Measurements from ENCODE around the gene SYTL5. TPM values are rescaled to one million over a fixed set of nuclear protein-coding genes. Genes with fewer than 3 reads are reported as not detected.

The SYTL5 gene
- total RNA-seq, 1 donor from 2014 or later = 0.06 TPM

GRCh38 chrX:38018766-38019425 is 12.5 kb downstream of the SYTL5 start:
- DNase-seq (ENCODE audit: low spot score) = no peak

GRCh38 chrX:38028300-38028699 is 21.9 kb downstream of the SYTL5 start:
- no peak for DNase-seq (ENCODE audit: low spot score)

GRCh38 chrX:38036466-38036865 is 30.1 kb downstream of the SYTL5 start:
- DNase-seq (ENCODE audit: low spot score) = no peak

GRCh38 chrX:38038501-38038900 is 32.1 kb downstream of the SYTL5 start:
- no peak for DNase-seq (ENCODE audit: low spot score)

- no peak for DNase-seq (ENCODE audit: low spot score)
Measured at GRCh38 chrX:38041237-38041636, 34.9 kb downstream of the SYTL5 start.

- no peak for DNase-seq (ENCODE audit: low spot score)
Measured at GRCh38 chrX:38044701-38045100, 38.3 kb downstream of the SYTL5 start.

- DNase-seq (ENCODE audit: low spot score) = no peak
Measured at GRCh38 chrX:38045538-38046096, 39.3 kb downstream of the SYTL5 start.

GRCh38 chrX:38048886-38049285 is 42.5 kb downstream of the SYTL5 start:
- no peak for DNase-seq (ENCODE audit: low spot score)

GRCh38 chrX:38050806-38051205 is 44.5 kb downstream of the SYTL5 start:
- no peak for DNase-seq (ENCODE audit: low spot score)

- DNase-seq (ENCODE audit: low spot score) = no peak
Measured at GRCh38 chrX:38052096-38052495, 45.7 kb downstream of the SYTL5 start.

- DNase-seq (ENCODE audit: low spot score) = no peak
Measured at GRCh38 chrX:38055170-38055847, 49.0 kb downstream of the SYTL5 start.

- no peak for DNase-seq (ENCODE audit: low spot score)
Measured at GRCh38 chrX:38060331-38060878, 54.1 kb downstream of the SYTL5 start.

GRCh38 chrX:38061335-38061734 is 55.0 kb downstream of the SYTL5 start:
- DNase-seq (ENCODE audit: low spot score) = no peak

GRCh38 chrX:38066934-38067333 is 60.6 kb downstream of the SYTL5 start:
- DNase-seq (ENCODE audit: low spot score) = no peak

GRCh38 chrX:38069273-38069672 is 62.9 kb downstream of the SYTL5 start:
- no peak for DNase-seq (ENCODE audit: low spot score)

- no peak for DNase-seq (ENCODE audit: low spot score)
Measured at GRCh38 chrX:38069991-38070390, 63.6 kb downstream of the SYTL5 start.

GRCh38 chrX:38079463-38079862 is 73.1 kb downstream of the SYTL5 start:
- DNase-seq (ENCODE audit: low spot score) = no peak

GRCh38 chrX:38080808-38081207 is 74.5 kb downstream of the SYTL5 start:
- no peak for DNase-seq (ENCODE audit: low spot score)

GRCh38 chrX:38081909-38082308 is 75.6 kb downstream of the SYTL5 start:
- DNase-seq (ENCODE audit: low spot score) = no peak

GRCh38 chrX:38082309-38082708 is 76.0 kb downstream of the SYTL5 start:
- no peak for DNase-seq (ENCODE audit: low spot score)

GRCh38 chrX:38085813-38086212 is 79.5 kb downstream of the SYTL5 start:
- DNase-seq (ENCODE audit: low spot score) = no peak

GRCh38 chrX:38086451-38087215 is 80.3 kb downstream of the SYTL5 start:
- no peak for DNase-seq (ENCODE audit: low spot score)

Measured in mesenteric fat pad (tissue), 1 donor.